CD4-positive, alpha-beta memory T cell (primary cell): ENCODE data around the gene TNFRSF25. TPM values are rescaled to one million over a fixed set of nuclear protein-coding genes. Genes with fewer than 3 reads are reported as not detected.

ENCODE experiments used
- CTCF ChIA-PET: fragments of 350-600 bp; sonication (Branson Sonifier 250); formaldehyde crosslinking; loops from one replicate; lab custom pipeline; 2021; ENCODE audit warnings: inconsistent platforms; ENCODE audit not compliant: partially characterized antibody; lab: Charles Lee
- POLR2A ChIA-PET: fragments of 350-600 bp; sonication (Branson Sonifier 250); formaldehyde crosslinking; loops from one replicate; lab custom pipeline; 2021; ENCODE audit not compliant: partially characterized antibody; lab: Charles Lee
- DNase-seq, 5 donors: peaks; one replicate each; pipeline versions ENCODE4 v3.0.0 to v3.0.0-alpha.2; 2020 to 2022; ENCODE audit warnings: mixed read lengths in 1 of 5
- H3K27ac ChIP-seq: one replicate; pipeline ENCODE4 v1.7.0; 2013; ENCODE audit warnings: low read depth, low read length
- H3K27me3 ChIP-seq: 2 replicates; pipeline ENCODE4 v1.7.0; 2013; ENCODE audit warnings: mild to moderate bottlenecking, low read length, moderate library complexity; ENCODE audit not compliant: insufficient read depth
- H3K36me3 ChIP-seq: 2 replicates; pipeline ENCODE4 v1.7.0; 2013; ENCODE audit warnings: mild to moderate bottlenecking, low read length, moderate library complexity; ENCODE audit not compliant: insufficient read depth
- H3K4me1 ChIP-seq: 2 replicates; pipeline ENCODE4 v1.7.0; 2013; ENCODE audit warnings: mild to moderate bottlenecking, low read length, moderate library complexity; ENCODE audit not compliant: insufficient read depth
- H3K4me3 ChIP-seq, 2 donors: one replicate each; pipeline ENCODE4 v1.7.0; 2013; ENCODE audit warnings: low read length in 2 of 2, mild to moderate bottlenecking in 1 of 2
- H3K9me3 ChIP-seq, 2 donors: one replicate each; pipeline ENCODE4 v1.7.0; 2013; ENCODE audit warnings: low read length in 2 of 2, control low read depth in 1 of 2; ENCODE audit not compliant: control insufficient read depth in 1 of 2
- H3K27ac Mint-ChIP-seq, 7 donors: one replicate each; pipeline ENCODE4 v1.8.0; 2020 to 2021; ENCODE audit warnings: mixed read lengths in 7 of 7, mild to moderate bottlenecking in 6 of 7, inconsistent platforms in 3 of 7, moderate library complexity in 3 of 7
- H3K27me3 Mint-ChIP-seq, 2 donors: one replicate each; pipeline ENCODE4 v1.8.0; 2020 to 2021; ENCODE audit warnings: mixed read lengths in 2 of 2
- H3K36me3 Mint-ChIP-seq, 2 donors: one replicate each; pipeline ENCODE4 v1.8.0; 2020 to 2021; ENCODE audit warnings: mixed read lengths in 2 of 2, inconsistent platforms in 1 of 2, mild to moderate bottlenecking in 1 of 2
- H3K4me1 Mint-ChIP-seq, 4 donors: one replicate each; pipeline ENCODE4 v1.8.0; 2020 to 2021; ENCODE audit warnings: mixed read lengths in 4 of 4, mild to moderate bottlenecking in 1 of 4
- H3K4me3 Mint-ChIP-seq, 8 donors: one replicate each; pipeline ENCODE4 v1.8.0; 2020 to 2021; ENCODE audit warnings: mixed read lengths in 8 of 8, mild to moderate bottlenecking in 7 of 8, moderate library complexity in 6 of 8, inconsistent platforms in 3 of 8
- H3K9me3 Mint-ChIP-seq, 8 donors: one replicate each; pipeline ENCODE4 v1.8.0; 2020 to 2021; ENCODE audit warnings: mixed read lengths in 8 of 8, mild to moderate bottlenecking in 5 of 8, inconsistent platforms in 3 of 8, moderate library complexity in 1 of 8
- intact Hi-C: fragments of 100-400 bp; cut with micrococcal nuclease; formaldehyde crosslinking; loops from one replicate; pipeline ENCODE4 v1.15.1; 2023
- polyA plus RNA-seq, 2 donors: library from polyadenylated mRNA; unstranded; fragments of 300-500 nt; fragmentation: Illumina TruSeq; gene quantifications; one replicate each; pipeline ENCODE4 v1.2.3, GENCODE V29; 2021
- total RNA-seq, 2 experiments: library from RNA; stranded (reverse); gene quantifications; one replicate each; pipeline ENCODE4 v1.2.3, GENCODE V29; 2021

The TNFRSF25 gene
- total and polyA plus RNA-seq, 4 experiments from 2014 or later = 28.9 to 415 (median 227) TPM

DNA sequence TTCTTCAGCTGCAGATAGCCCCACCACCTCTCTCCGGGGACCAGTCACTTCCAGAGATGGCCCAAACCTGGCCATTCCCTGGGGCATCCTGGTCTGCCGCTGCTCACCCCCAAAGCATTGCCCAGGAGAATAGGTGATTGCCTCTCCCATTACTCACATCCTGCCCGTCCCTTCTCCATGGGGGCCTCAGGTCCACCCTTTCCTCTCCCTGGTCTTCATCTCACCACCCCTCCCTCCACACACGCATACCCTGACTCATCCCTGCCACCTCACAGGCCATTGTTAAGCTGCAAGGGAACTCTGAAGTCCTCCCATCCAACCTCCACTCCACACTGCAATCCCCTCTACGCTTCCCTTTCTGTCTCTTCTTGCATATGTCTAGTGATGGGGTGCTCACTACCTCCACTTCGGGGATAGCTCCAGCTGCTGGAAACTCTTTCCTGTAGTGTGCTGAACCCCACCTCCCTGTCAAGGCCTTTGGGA lies 25.5 kb upstream of the TNFRSF25 start, which contains the start of gene PLEKHG5:
TSS of gene PLEKHG5 (minus strand) at position 188 of the 483 bp plus-strand sequence. CDS start 14,096 bp downstream, outside the sequence.
- peak within 1 kb of the TSS; percentile 75 to 89 (median 82) for H3K4me3 Mint-ChIP-seq
- Histone ChIP-seq H3K36me3 (no peaks in the 10 kb centered on the region), H3K4me1 (peaks cover 22% of the 10 kb centered on the region), H3K27ac (peak within 1 kb of the TSS; percentile 57), H3K9me3 (no peaks in the 10 kb centered on the region), H3K4me3 (peak within 1 kb of the TSS; percentile 42 to 80), H3K27me3 (no peaks in the 10 kb centered on the region)
- ChIA-PET POLR2A (interaction anchor here (0.7 to 5.6 kb wide), 10 partner anchors 16 to 294 kb away, joined by 3 to 38 read pairs (median 11); partner anchors contain the start of genes KLHL21, NOL9, TAS1R1 and TNFRSF25), CTCF (interaction anchor here (1.3 to 12.4 kb wide), 14 partner anchors 8 to 156 kb away, joined by 3 to 158 read pairs (median 11); partner anchors contain the start of genes HES2, KLHL21, NOL9 and TAS1R1)
- peaks cover 0 to 2% of the 10 kb centered on the region in 2 donors for H3K36me3 Mint-ChIP-seq
- H3K9me3 Mint-ChIP-seq = no peaks in the 10 kb centered on the region
- H3K4me1 Mint-ChIP-seq = peaks cover 17 to 57% (median 33%) of the 10 kb centered on the region in 4 donors
- no peak for DNase-seq
- intact Hi-C loops = no loop called here
- peak within 1 kb of the TSS; percentile 18 to 82 (median 58) for H3K27ac Mint-ChIP-seq
- H3K27me3 Mint-ChIP-seq = peaks cover 3 to 4% of the 10 kb centered on the region in 2 donors

DNA sequence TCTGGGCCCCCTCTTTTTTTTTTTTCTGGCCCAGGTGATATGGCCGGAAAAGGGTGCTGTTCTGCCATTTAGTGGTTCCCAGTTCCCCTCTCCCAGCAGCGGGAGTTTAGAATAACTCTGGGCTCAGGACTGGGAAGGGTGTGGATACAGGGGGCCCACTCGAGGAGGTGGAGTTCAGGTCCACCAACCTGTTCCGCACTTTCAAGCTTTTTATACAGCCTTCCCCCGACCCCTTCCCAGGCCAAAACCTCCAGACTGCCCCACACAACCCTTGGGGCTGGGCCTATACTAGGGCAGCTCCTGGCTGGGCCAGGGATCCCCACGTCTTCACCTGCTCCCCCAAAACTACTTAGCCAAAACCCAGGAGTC lies 25.1 kb upstream of the TNFRSF25 start:
- Histone ChIP-seq H3K4me3 (peak overlapping the region; percentile 42 to 80), H3K9me3 (no peaks in the 10 kb centered on the region), H3K27ac (peak overlapping the region; percentile 57), H3K4me1 (peaks cover 24% of the 10 kb centered on the region), H3K27me3 (peaks cover 4% of the 10 kb centered on the region), H3K36me3 (no peaks in the 10 kb centered on the region)
- ChIA-PET POLR2A (interaction anchor here (0.6 to 5.6 kb wide), 13 partner anchors 16 to 293 kb away, joined by 3 to 38 read pairs (median 8); partner anchors contain the start of genes KLHL21, NOL9, TAS1R1 and TNFRSF25), CTCF (interaction anchor here (1.2 to 12.4 kb wide), 18 partner anchors 8 to 156 kb away, joined by 3 to 158 read pairs (median 8); partner anchors contain the start of genes HES2, KLHL21, NOL9 and TAS1R1)
- intact Hi-C loops = no loop called here
- Mint-ChIP-seq H3K9me3 (no peaks in the 10 kb centered on the region), H3K27me3 (peaks cover 5 to 9% of the 10 kb centered on the region in 2 donors), H3K27ac (peak overlapping the region; percentile 3 to 82 (median 55)), H3K36me3 (peaks cover 0 to 2% of the 10 kb centered on the region in 2 donors), H3K4me3 (peak overlapping the region; percentile 75 to 89 (median 82)), H3K4me1 (peaks cover 18 to 57% (median 34%) of the 10 kb centered on the region in 4 donors)
- no peak for DNase-seq

DNA sequence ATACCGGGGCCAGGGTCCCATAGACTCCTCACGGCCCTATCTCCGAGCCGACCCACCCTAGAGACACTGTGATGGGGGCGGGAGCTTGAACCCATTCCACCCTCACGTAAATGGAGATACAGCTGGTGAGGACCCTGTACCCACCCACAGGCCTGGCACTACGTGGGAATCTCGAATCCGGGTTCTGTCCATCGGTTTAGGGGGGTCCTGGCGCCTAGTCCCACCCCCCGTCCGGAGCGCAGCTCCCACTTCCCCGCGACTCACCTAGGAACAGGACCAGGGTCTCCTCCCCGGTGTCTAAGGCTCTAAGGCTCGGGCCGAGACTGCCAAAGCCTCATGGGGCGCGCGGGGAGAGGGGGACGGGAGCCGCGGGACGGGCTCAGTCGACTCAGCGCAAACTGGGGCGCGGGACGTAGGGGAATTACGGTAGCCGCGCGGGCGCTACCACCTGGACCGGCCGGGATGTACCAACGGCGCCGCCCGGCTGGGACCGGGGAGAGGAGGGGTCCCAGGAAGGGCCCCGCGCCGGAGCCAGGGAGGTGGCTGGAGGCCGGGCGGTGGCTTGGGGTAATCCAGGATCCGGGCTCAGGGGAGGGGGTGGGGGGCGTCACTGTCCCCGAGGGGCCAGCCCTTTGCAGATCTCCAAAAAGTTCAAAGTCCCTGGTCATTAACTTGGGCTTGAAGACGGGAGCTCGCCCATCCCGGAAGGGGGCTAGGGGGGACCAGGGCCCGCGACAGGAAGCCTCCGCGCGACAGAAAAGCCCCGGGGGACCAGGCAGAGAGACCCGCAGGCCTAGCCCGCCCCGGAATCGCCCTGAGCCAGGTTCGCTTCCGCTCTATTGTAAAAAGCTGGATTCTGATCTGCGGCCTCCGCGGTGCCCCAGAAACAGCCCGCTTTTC lies 24.5 kb upstream of the TNFRSF25 start:
- H3K4me3 ChIP-seq = peak overlapping the region; percentile 78 to 80
- CTCF ChIA-PET = interaction anchor here (1.1 to 12.4 kb wide), 29 partner anchors 9 to 157 kb away, joined by 3 to 158 read pairs (median 6); partner anchors contain the start of genes HES2, KLHL21, NOL9 and TAS1R1

DNA sequence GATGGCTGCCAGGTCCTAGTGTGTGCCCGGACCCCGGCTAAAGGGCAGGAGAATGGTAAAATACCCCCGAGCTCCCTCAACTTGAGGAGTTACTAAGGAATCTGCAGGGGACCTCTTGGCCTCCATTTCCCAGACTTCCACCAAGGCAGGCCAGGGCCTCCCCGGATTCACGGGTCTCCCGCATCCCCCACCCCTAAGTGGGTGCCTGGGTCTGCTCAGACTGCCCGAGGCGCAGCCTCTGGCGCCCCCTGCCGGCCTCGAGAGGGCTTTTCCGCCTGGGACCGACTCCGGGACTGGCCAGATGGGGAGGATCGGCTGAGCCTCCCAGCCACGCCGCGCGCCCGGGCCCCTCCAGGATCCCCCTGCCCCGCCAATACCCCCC lies 23.8 kb upstream of the TNFRSF25 start:
- Mint-ChIP-seq H3K4me1 (peaks cover 15 to 53% (median 31%) of the 10 kb centered on the region in 4 donors), H3K4me3 (peak overlapping the region; percentile 69 to 87 (median 81)), H3K27ac (peak overlapping the region in 3 of 7 donors; percentile 47 to 72 (median 59)), H3K27me3 (peaks cover 6 to 9% of the 10 kb centered on the region in 2 donors), H3K36me3 (peaks cover 0 to 2% of the 10 kb centered on the region in 2 donors), H3K9me3 (no peaks in the 10 kb centered on the region)
- Histone ChIP-seq H3K4me1 (peaks cover 28% of the 10 kb centered on the region), H3K4me3 (peak overlapping the region; percentile 78 to 80), H3K27ac (peak overlapping the region; percentile 57), H3K36me3 (no peaks in the 10 kb centered on the region), H3K9me3 (no peaks in the 10 kb centered on the region), H3K27me3 (peaks cover 10% of the 10 kb centered on the region)
- POLR2A ChIA-PET = interaction anchor here (1.1 to 5.6 kb wide), 9 partner anchors 24 to 112 kb away, joined by 3 to 38 read pairs (median 13); partner anchors contain the start of genes ACOT7, KLHL21, NOL9 and TAS1R1
- intact Hi-C loops = loop anchor here (1.0 kb wide), 3 partner anchors 65 to 157 kb away; partner anchors contain the start of gene NOL9
- peak; percentile 73 to 80 (median 77) for DNase-seq
- CTCF ChIA-PET = interaction anchor here (0.8 to 12.4 kb wide), 31 partner anchors 9 to 158 kb away, joined by 3 to 158 read pairs (median 6); partner anchors contain the start of genes HES2, KLHL21, NOL9 and TAS1R1

More for the DNA sequence above, 24.5 kb upstream of the TNFRSF25 start:
- POLR2A ChIA-PET = interaction anchor here (0.6 to 5.6 kb wide), 14 partner anchors 17 to 283 kb away, joined by 3 to 38 read pairs (median 6); partner anchors contain the start of genes ACOT7, KLHL21, NOL9 and TAS1R1
- intact Hi-C loops = loop anchor here (1.0 kb wide), 3 partner anchors 64 to 156 kb away; partner anchors contain the start of gene NOL9
- Histone ChIP-seq H3K4me1 (peaks cover 28% of the 10 kb centered on the region), H3K36me3 (no peaks in the 10 kb centered on the region), H3K27ac (peak overlapping the region; percentile 57), H3K27me3 (peaks cover 8% of the 10 kb centered on the region), H3K9me3 (no peaks in the 10 kb centered on the region)
- Mint-ChIP-seq H3K9me3 (no peaks in the 10 kb centered on the region), H3K4me1 (peaks cover 15 to 53% (median 31%) of the 10 kb centered on the region in 4 donors), H3K27me3 (peaks cover 5 to 9% of the 10 kb centered on the region in 2 donors), H3K36me3 (peaks cover 0 to 2% of the 10 kb centered on the region in 2 donors), H3K27ac (peak overlapping the region in 5 of 7 donors; percentile 25 to 78 (median 72)), H3K4me3 (peak overlapping the region; percentile 75 to 89 (median 83))
- peak in 4 of 5 donors; percentile 36 to 48 (median 40) for DNase-seq

DNA sequence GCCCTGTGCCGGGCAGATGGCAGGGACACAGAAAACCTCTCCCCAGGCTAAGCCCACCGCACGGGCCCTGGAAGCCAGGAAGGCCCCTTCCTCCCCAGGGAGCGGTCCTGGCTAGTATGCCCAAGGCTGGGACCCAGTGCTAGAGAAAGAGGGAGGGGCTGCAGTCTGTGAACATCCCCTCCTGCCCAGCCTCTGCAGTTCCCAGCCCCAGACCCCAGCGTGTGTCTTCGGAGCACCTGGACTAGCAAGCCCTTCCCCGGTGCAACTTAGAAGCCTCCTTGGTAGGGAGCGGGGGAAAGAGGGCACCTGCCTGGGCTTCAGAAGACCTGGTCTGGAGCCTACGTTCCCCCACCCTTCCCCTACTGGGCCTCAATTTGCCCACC lies 23.4 kb upstream of the TNFRSF25 start:
- no peaks in the 10 kb centered on the region for H3K9me3 ChIP-seq
- H3K27ac ChIP-seq = no peak overlapping the region
- POLR2A ChIA-PET = interaction anchor here (1.1 to 5.6 kb wide), 8 partner anchors 23 to 113 kb away, joined by 3 to 38 read pairs (median 11); partner anchors contain the start of genes ACOT7, KLHL21, NOL9 and TAS1R1
- H3K4me1 ChIP-seq = peaks cover 28% of the 10 kb centered on the region
- intact Hi-C loops = no loop called here
- H3K4me3 Mint-ChIP-seq = peak overlapping the region in 3 of 8 donors; percentile 39 to 83 (median 75)
- peaks cover 13 to 53% (median 28%) of the 10 kb centered on the region in 4 donors for H3K4me1 Mint-ChIP-seq
- peaks cover 0 to 2% of the 10 kb centered on the region in 2 donors for H3K36me3 Mint-ChIP-seq
- H3K27ac Mint-ChIP-seq = peak overlapping the region in 1 of 7 donors; percentile 59
- DNase-seq = no peak
- H3K36me3 ChIP-seq = no peaks in the 10 kb centered on the region
- CTCF ChIA-PET = interaction anchor here (0.8 to 12.4 kb wide), 29 partner anchors 9 to 158 kb away, joined by 3 to 158 read pairs (median 6); partner anchors contain the start of genes HES2, KLHL21, NOL9 and TAS1R1
- peaks cover 9% of the 10 kb centered on the region in 2 donors for H3K27me3 Mint-ChIP-seq
- peaks cover 14% of the 10 kb centered on the region for H3K27me3 ChIP-seq
- H3K4me3 ChIP-seq = no peak overlapping the region
- no peaks in the 10 kb centered on the region for H3K9me3 Mint-ChIP-seq
